ENCODE results near the gene PSMD9.
"Not testable (repeated sequence)": the region's sequence is repeated elsewhere in the genome, so short reads cannot be mapped to it uniquely, and the experiment has no call there.

PSMD9 gene

GRCh38 chr12:121873216-121873569, 15.4 kb upstream of the PSMD9 start:
- peak in 1 of 2 donors; percentile 20 for DNase-seq

GRCh38 chr12:121874071-121874470, 14.5 kb upstream of the PSMD9 start:
- DNase-seq, result peak; percentile 36 to 66

GRCh38 chr12:121875582-121875981, 13.0 kb upstream of the PSMD9 start:
- no peak for DNase-seq

GRCh38 chr12:121876080-121876447, 12.5 kb upstream of the PSMD9 start:
- not testable (repeated sequence) for DNase-seq

GRCh38 chr12:121883315-121883660, 5.3 kb upstream of the PSMD9 start:
- DNase-seq, result no peak

- DNase-seq, result peak in 1 of 2 donors; percentile 15
Measured at GRCh38 chr12:121885129-121885528, 3.5 kb upstream of the PSMD9 start.

- no peak for DNase-seq
Measured at GRCh38 chr12:121888083-121888477, 510 bp upstream of the PSMD9 start.

- no peak for DNase-seq
Measured at GRCh38 chr12:121889274-121889624, 659 bp downstream of the PSMD9 start.

- DNase-seq, result not testable (repeated sequence)
Measured at GRCh38 chr12:121889661-121890060, 1.1 kb downstream of the PSMD9 start.

GRCh38 chr12:121892673-121893561, 4.3 kb downstream of the PSMD9 start:
- DNase-seq, result no peak

GRCh38 chr12:121893961-121894460, 5.4 kb downstream of the PSMD9 start:
- DNase-seq, result peak in 1 of 2 donors; percentile 4

- no peak for DNase-seq
Measured at GRCh38 chr12:121894633-121895032, 6.0 kb downstream of the PSMD9 start.

GRCh38 chr12:121898287-121898686, 9.7 kb downstream of the PSMD9 start:
- DNase-seq, result no peak

- DNase-seq, result no peak
Measured at GRCh38 chr12:121899590-121899989, 11.0 kb downstream of the PSMD9 start.

GRCh38 chr12:121903202-121903601, 14.6 kb downstream of the PSMD9 start:
- no peak for DNase-seq

- no peak for DNase-seq
Measured at GRCh38 chr12:121905746-121906145, 17.2 kb downstream of the PSMD9 start.

- DNase-seq, result no peak
Measured at GRCh38 chr12:121908702-121909101, 20.1 kb downstream of the PSMD9 start.

- no peak for DNase-seq
Measured at GRCh38 chr12:121911824-121912585, 23.4 kb downstream of the PSMD9 start.

- DNase-seq, result no peak
Measured at GRCh38 chr12:121915841-121916321, 27.3 kb downstream of the PSMD9 start.

- peak in 1 of 2 donors; percentile 5 for DNase-seq
Measured at GRCh38 chr12:121916719-121917118, 28.1 kb downstream of the PSMD9 start.

- peak; percentile 94 to 97 for DNase-seq
Measured at GRCh38 chr12:121917950-121918678, 29.5 kb downstream of the PSMD9 start, which contains the start of gene CFAP251. Gene CFAP251 (plus strand): TSS chr12:121918592. CDS start chr12:121921306, 2,714 bp downstream.

GRCh38 chr12:121918679-121919038, 30.1 kb downstream of the PSMD9 start:
- no peak for DNase-seq

- peak; percentile 49 to 57 for DNase-seq
Measured at GRCh38 chr12:121921066-121921465, 32.5 kb downstream of the PSMD9 start.
